ENCODE results near the gene STRIP1. TPM values are rescaled to one million over a fixed set of nuclear protein-coding genes. Genes with fewer than 3 reads are reported as not detected.

Gene STRIP1
- total and polyA plus RNA-seq, 4 donors = 5.8 to 22.8 (median 13.2) TPM

GRCh38 chr1:110033421-110033820 lies 1.0 kb upstream of the STRIP1 start:
- WGBS = 92% methylated on average over 5 of the region's 5 CpGs
- Histone ChIP-seq H3K27ac (ENCODE audit: low read depth in 1 of 2, low read length in 2 of 2) (no peak overlapping the region), H3K4me3 (ENCODE audit: low read depth in 1 of 3, low read length in 3 of 3) (no peak overlapping the region)

More at GRCh38 chr1:110033421-110033820, 1.0 kb upstream of the STRIP1 start:
- no peak for DNase-seq (ENCODE audit: low spot score)
- Histone ChIP-seq H3K4me1 (ENCODE audit: control insufficient read depth in 4 of 4, insufficient read depth in 4 of 4, low read length in 3 of 4) (peaks cover 5 to 26% (median 17%) of the 10 kb centered on the region in 4 donors), H3K36me3 (ENCODE audit: control insufficient read depth in 4 of 4, insufficient read depth in 3 of 4, low read depth in 1 of 4, low read length in 3 of 4) (peaks cover 0 to 6% (median 4%) of the 10 kb centered on the region in 4 donors), H3K27me3 (ENCODE audit: control insufficient read depth in 4 of 4, insufficient read depth in 4 of 4, low read length in 3 of 4) (no peaks in the 10 kb centered on the region), H3K9ac (ENCODE audit: low read depth in 1 of 2, low read length in 2 of 2) (no peak overlapping the region), H3K9me3 (ENCODE audit: control insufficient read depth in 4 of 4, low read length in 3 of 4) (no peaks in the 10 kb centered on the region)
- TF ChIP-seq TAF1 (conservative IDR thresholded peaks at IDR 0.05) (no peak), GABPA (IDR thresholded peaks at IDR 0.05 in 1 of 2, conservative IDR thresholded peaks at IDR 0.05 in 1 of 2) (no peak), YY1 (IDR thresholded peaks at IDR 0.05) (no peak), RAD21 (IDR thresholded peaks at IDR 0.05) (no peak), CTCF (IDR thresholded peaks at IDR 0.05; ENCODE audit: low read depth, low read length, missing input control) (no peak), SP1 (IDR thresholded peaks at IDR 0.05) (no peak), NR2F2 (IDR thresholded peaks at IDR 0.05) (no peak), HNF4G (IDR thresholded peaks at IDR 0.05) (no peak), RXRA (IDR thresholded peaks at IDR 0.05) (no peak), ZBTB33 (IDR thresholded peaks at IDR 0.05) (no peak), FOXA2 (IDR thresholded peaks at IDR 0.05) (no peak), HNF4A (conservative IDR thresholded peaks at IDR 0.05) (no peak), REST (IDR thresholded peaks at IDR 0.05) (no peak)
- TF ChIP-seq, protein P1, sequence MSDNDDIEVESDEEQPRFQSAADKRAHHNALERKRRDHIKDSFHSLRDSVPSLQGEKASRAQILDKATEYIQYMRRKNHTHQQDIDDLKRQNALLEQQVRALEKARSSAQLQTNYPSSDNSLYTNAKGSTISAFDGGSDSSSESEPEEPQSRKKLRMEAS (IDR thresholded peaks at IDR 0.05) = no peak
